GM12892 (cell line): ENCODE measurements around the gene NCAPD3.

Experiments
- POLR2A ChIP-seq: IDR thresholded peaks from 2 replicates; pipeline ENCODE4 v1.6.1; 2011; ENCODE audit warnings: low read depth, low read length, control low read depth
- POLR2AphosphoS5 ChIP-seq: IDR thresholded peaks from 2 replicates; pipeline ENCODE4 v1.6.1; 2011; ENCODE audit warnings: low read depth, low read length, control low read depth
- TAF1 ChIP-seq: IDR thresholded peaks from 2 replicates; pipeline ENCODE4 v1.6.1; 2011; ENCODE audit warnings: low read depth, mild to moderate bottlenecking, control low read depth, low read length, borderline replicate concordance

DNA sequence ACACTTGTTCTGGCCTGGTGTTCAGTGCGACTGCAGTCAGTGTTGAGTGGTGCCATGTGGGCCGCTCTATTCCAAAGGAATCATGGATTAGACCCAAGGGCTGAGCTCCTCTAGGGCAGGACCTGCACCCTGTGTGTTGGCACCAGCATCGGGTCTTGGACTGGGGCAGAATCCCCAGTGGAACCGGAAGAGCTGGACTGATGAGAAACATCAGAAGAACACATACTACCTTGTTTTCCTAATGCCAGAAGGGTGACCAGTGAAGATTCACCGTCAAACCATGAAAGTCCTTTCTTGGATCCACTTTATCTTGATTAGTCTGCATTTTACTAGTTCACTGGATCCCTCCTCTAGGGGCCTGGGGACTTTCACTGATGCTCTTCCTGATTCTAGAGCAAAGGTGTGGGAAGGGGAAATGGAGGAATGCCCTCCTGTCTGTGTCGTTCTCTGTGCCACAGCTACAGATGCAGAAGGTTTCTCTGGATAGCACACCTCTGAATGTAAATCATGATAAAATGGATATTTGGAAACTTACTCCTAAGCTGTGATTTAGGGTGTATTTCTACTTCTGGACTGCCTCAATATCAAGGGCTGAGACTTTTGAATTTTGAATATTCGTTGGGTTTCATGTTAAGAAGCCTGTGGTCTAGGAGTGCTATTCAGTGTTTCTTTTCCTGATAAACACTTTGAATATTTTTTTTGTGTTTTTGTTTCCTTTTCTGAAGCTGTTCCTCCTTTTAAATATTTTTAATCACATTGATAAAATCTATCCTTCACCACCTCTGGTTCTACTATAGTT is 41.4 kb upstream of the NCAPD3 start:
- TF ChIP-seq POLR2A (no peak), TAF1 (no peak), POLR2AphosphoS5 (no peak)
